Liver (tissue), 9 donors: ENCODE results near the gene FCN1. TPM values are rescaled to one million over a fixed set of nuclear protein-coding genes. Genes with fewer than 3 reads are reported as not detected.

ENCODE experiments used
- DNase-seq: peaks from one replicate; pipeline ENCODE4 v3.0.0-alpha.2; 2017; ENCODE audit warnings: low spot score
- H3K27ac ChIP-seq, 2 donors: one replicate each; pipeline ENCODE4 v1.7.0; 2013; ENCODE audit warnings: inconsistent platforms in 2 of 2, low read length in 2 of 2, control low read depth in 1 of 2, low read depth in 1 of 2, mild to moderate bottlenecking in 1 of 2
- H3K27me3 ChIP-seq, 4 donors: one replicate each; pipeline versions ENCODE4 v1.6.1 to v1.7.0; 2013; ENCODE audit warnings: low read length in 3 of 4, inconsistent platforms in 1 of 4, mild to moderate bottlenecking in 1 of 4, moderate library complexity in 1 of 4; ENCODE audit not compliant: control insufficient read depth in 4 of 4, insufficient read depth in 4 of 4
- H3K36me3 ChIP-seq, 4 donors: one replicate each; pipeline versions ENCODE4 v1.6.1 to v1.7.0; 2013; ENCODE audit warnings: low read length in 3 of 4, mild to moderate bottlenecking in 3 of 4, low read depth in 1 of 4, moderate library complexity in 1 of 4; ENCODE audit not compliant: control insufficient read depth in 4 of 4, insufficient read depth in 3 of 4
- H3K4me1 ChIP-seq, 4 donors: one replicate each; pipeline versions ENCODE4 v1.6.1 to v1.7.0; 2013; ENCODE audit warnings: low read length in 3 of 4, mild to moderate bottlenecking in 3 of 4, moderate library complexity in 1 of 4; ENCODE audit not compliant: control insufficient read depth in 4 of 4, insufficient read depth in 4 of 4
- H3K4me3 ChIP-seq, 3 donors: one replicate each; pipeline versions ENCODE4 v1.6.1 to v1.7.0; 2013; ENCODE audit warnings: low read length in 3 of 3, control low read depth in 1 of 3, low read depth in 1 of 3, mild to moderate bottlenecking in 1 of 3
- H3K9ac ChIP-seq, 2 donors: one replicate each; pipeline ENCODE4 v1.7.0; 2013; ENCODE audit warnings: low read length in 2 of 2, mild to moderate bottlenecking in 2 of 2, moderate library complexity in 2 of 2, control low read depth in 1 of 2, low read depth in 1 of 2
- H3K9me3 ChIP-seq, 4 donors: one replicate each; pipeline versions ENCODE4 v1.6.1 to v1.7.0; 2013; ENCODE audit warnings: low read length in 3 of 4; ENCODE audit not compliant: control insufficient read depth in 4 of 4
- CTCF ChIP-seq: fragments of 150-350 bp; IDR thresholded peaks from 2 replicates; pipeline ENCODE4 v1.5.1; 2017; ENCODE audit warnings: improper control_type of control experiment, low read depth, low read length; ENCODE audit not compliant: missing input control
- EGR1 ChIP-seq, 2 donors: IDR thresholded peaks; 2 replicates each; pipeline ENCODE4 v1.6.1; 2016 to 2018; ENCODE audit warnings: antibody characterized with exemption in 2 of 2, low read depth in 2 of 2
- FOXA1 ChIP-seq: IDR thresholded peaks from 2 replicates; pipeline ENCODE4 v1.6.1; 2016; ENCODE audit warnings: antibody characterized with exemption
- FOXA2 ChIP-seq: IDR thresholded peaks from 2 replicates; pipeline ENCODE4 v1.6.1; 2016; ENCODE audit warnings: antibody characterized with exemption
- GABPA ChIP-seq, 2 donors: IDR thresholded peaks in 1 of 2; conservative IDR thresholded peaks in 1 of 2; 2 replicates each; pipeline ENCODE4 v1.6.1; 2016; ENCODE audit warnings: antibody characterized with exemption in 2 of 2, mild to moderate bottlenecking in 1 of 2, moderate library complexity in 1 of 2
- HNF4A ChIP-seq, 2 donors: conservative IDR thresholded peaks; 2 replicates each; pipeline ENCODE4 v1.6.1; 2016; ENCODE audit warnings: antibody characterized with exemption in 2 of 2, mild to moderate bottlenecking in 2 of 2
- HNF4G ChIP-seq: IDR thresholded peaks from 2 replicates; pipeline ENCODE4 v1.6.1; 2016; ENCODE audit warnings: antibody characterized with exemption
- JUND ChIP-seq, 2 donors: IDR thresholded peaks; 2 replicates each; pipeline ENCODE4 v1.6.1; 2016; ENCODE audit warnings: antibody characterized with exemption in 2 of 2
- RAD21 ChIP-seq, 2 donors: IDR thresholded peaks; 2 replicates each; pipeline ENCODE4 v1.6.1; 2016; ENCODE audit warnings: antibody characterized with exemption in 2 of 2, mild to moderate bottlenecking in 2 of 2
- REST ChIP-seq: IDR thresholded peaks from 2 replicates; pipeline ENCODE4 v1.6.1; 2016; ENCODE audit warnings: antibody characterized with exemption, mild to moderate bottlenecking
- RXRA ChIP-seq, 2 donors: IDR thresholded peaks; 2 replicates each; pipeline ENCODE4 v1.6.1; 2017 to 2018; ENCODE audit warnings: antibody characterized with exemption in 2 of 2, mild to moderate bottlenecking in 1 of 2
- SP1 ChIP-seq: IDR thresholded peaks from 2 replicates; pipeline ENCODE4 v1.6.1; 2018; ENCODE audit warnings: antibody characterized with exemption, mild to moderate bottlenecking
- TAF1 ChIP-seq: conservative IDR thresholded peaks from 2 replicates; pipeline ENCODE4 v1.6.1; 2016; ENCODE audit warnings: antibody characterized with exemption, mild to moderate bottlenecking
- YY1 ChIP-seq: IDR thresholded peaks from 2 replicates; pipeline ENCODE4 v1.6.1; 2016; ENCODE audit warnings: antibody characterized with exemption, mild to moderate bottlenecking
- WGBS: extraction: QIAGEN DNeasy Blood & Tissue Kit; methylation state at CpG from one replicate; pipeline ENCODE4 v1.1.7; 2013; 5-methylcytosine and 5-hydroxymethylcytosine counted together
- polyA plus RNA-seq, 2 donors: library from polyadenylated mRNA; stranded (reverse) in 1 of 2; unstranded in 1 of 2; fragments of 200-250 nt in 1 of 2; fragments of >200 nt in 1 of 2; fragmentation: Nextera tagmentation in 1 of 2; extraction: Ambion mirVana in 1 of 2; gene quantifications; one replicate each; pipeline versions ENCODE4 v1.2.1 to v1.2.3, GENCODE V29; 2013 to 2015
- total RNA-seq, 2 donors: library from RNA; depleted of rRNA; stranded (reverse); fragments of >200 nt; gene quantifications; one replicate each; pipeline ENCODE4 v1.2.3, GENCODE V29; 2014
- TF ChIP-seq, protein P1 (sequence below): IDR thresholded peaks from 2 replicates; pipeline ENCODE4 v1.6.1; 2016; ENCODE audit warnings: antibody characterized with exemption
- TF ChIP-seq, protein P2 (sequence below): IDR thresholded peaks from 2 replicates; pipeline ENCODE4 v1.6.1; 2016; ENCODE audit warnings: antibody characterized with exemption
- TF ChIP-seq, protein P3 (sequence below): IDR thresholded peaks from 2 replicates; pipeline ENCODE4 v1.6.1; 2016; ENCODE audit warnings: antibody characterized with exemption
- donor health status: healthy.
- donor health status: healthy.
- donor health status: healthy.
- donor health status: healthy.
- donor health status: healthy.

The FCN1 gene
- total and polyA plus RNA-seq, 4 donors, result 0.97 to 15.0 (median 5.4) TPM

GRCh38 chr9:134886413-134886913, 31.2 kb downstream of the FCN1 start:
- Histone ChIP-seq H3K36me3 (no peaks in the 10 kb centered on the region), H3K9me3 (no peaks in the 10 kb centered on the region), H3K4me1 (no peaks in the 10 kb centered on the region), H3K27ac (no peak overlapping the region), H3K9ac (no peak overlapping the region), H3K4me3 (no peak overlapping the region), H3K27me3 (no peaks in the 10 kb centered on the region)
- TF ChIP-seq, protein P1, sequence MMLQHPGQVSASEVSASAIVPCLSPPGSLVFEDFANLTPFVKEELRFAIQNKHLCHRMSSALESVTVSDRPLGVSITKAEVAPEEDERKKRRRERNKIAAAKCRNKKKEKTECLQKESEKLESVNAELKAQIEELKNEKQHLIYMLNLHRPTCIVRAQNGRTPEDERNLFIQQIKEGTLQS, result no peak
- TF ChIP-seq HNF4G (no peak), JUND (IDR thresholded peaks at IDR 0.05) (no peak), CTCF (no peak), SP1 (no peak), RAD21 (IDR thresholded peaks at IDR 0.05) (no peak), FOXA2 (no peak), EGR1 (IDR thresholded peaks at IDR 0.05; ENCODE audit: low read depth in 2 of 2) (no peak), GABPA (IDR thresholded peaks at IDR 0.05 in 1 of 2, conservative IDR thresholded peaks at IDR 0.05 in 1 of 2) (no peak), HNF4A (conservative IDR thresholded peaks at IDR 0.05) (no peak), RXRA (IDR thresholded peaks at IDR 0.05) (no peak), FOXA1 (no peak)
- TF ChIP-seq, protein P2, sequence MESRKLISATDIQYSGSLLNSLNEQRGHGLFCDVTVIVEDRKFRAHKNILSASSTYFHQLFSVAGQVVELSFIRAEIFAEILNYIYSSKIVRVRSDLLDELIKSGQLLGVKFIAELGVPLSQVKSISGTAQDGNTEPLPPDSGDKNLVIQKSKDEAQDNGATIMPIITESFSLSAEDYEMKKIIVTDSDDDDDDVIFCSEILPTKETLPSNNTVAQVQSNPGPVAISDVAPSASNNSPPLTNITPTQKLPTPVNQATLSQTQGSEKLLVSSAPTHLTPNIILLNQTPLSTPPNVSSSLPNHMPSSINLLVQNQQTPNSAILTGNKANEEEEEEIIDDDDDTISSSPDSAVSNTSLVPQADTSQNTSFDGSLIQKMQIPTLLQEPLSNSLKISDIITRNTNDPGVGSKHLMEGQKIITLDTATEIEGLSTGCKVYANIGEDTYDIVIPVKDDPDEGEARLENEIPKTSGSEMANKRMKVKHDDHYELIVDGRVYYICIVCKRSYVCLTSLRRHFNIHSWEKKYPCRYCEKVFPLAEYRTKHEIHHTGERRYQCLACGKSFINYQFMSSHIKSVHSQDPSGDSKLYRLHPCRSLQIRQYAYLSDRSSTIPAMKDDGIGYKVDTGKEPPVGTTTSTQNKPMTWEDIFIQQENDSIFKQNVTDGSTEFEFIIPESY, result no peak
- WGBS, result 87% methylated on average over 11 of the region's 11 CpGs
- no peak for DNase-seq

GRCh38 chr9:134885679-134886412, 31.9 kb downstream of the FCN1 start:
- no peak overlapping the region for H3K9ac ChIP-seq
- H3K4me3 ChIP-seq, result no peak overlapping the region
- H3K4me1 ChIP-seq, result no peaks in the 10 kb centered on the region
- no peak for TF ChIP-seq EGR1 (IDR thresholded peaks at IDR 0.05; ENCODE audit: low read depth in 2 of 2)
- TF ChIP-seq RXRA (IDR thresholded peaks at IDR 0.05), result no peak
- no peak for TF ChIP-seq TAF1
- TF ChIP-seq, protein P3, sequence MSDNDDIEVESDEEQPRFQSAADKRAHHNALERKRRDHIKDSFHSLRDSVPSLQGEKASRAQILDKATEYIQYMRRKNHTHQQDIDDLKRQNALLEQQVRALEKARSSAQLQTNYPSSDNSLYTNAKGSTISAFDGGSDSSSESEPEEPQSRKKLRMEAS, result no peak
- TF ChIP-seq, protein P1, result no peak
- no peak for TF ChIP-seq REST
- no peak for TF ChIP-seq HNF4G
- no peak for TF ChIP-seq RAD21 (IDR thresholded peaks at IDR 0.05)
- TF ChIP-seq JUND (IDR thresholded peaks at IDR 0.05), result no peak
- TF ChIP-seq YY1, result no peak
- no peak for TF ChIP-seq GABPA (IDR thresholded peaks at IDR 0.05 in 1 of 2, conservative IDR thresholded peaks at IDR 0.05 in 1 of 2)
- no peak for TF ChIP-seq CTCF
- H3K36me3 ChIP-seq, result no peaks in the 10 kb centered on the region
- H3K9me3 ChIP-seq, result no peaks in the 10 kb centered on the region
- WGBS, result 85% methylated on average over 24 of the region's 24 CpGs
- H3K27me3 ChIP-seq, result no peaks in the 10 kb centered on the region
- H3K27ac ChIP-seq, result no peak overlapping the region
- DNase-seq, result peak; percentile 30
